HG03457 (cell line): ENCODE results near the gene SERPINB7.

ENCODE experiments used
- ATAC-seq: cut with Tn5 transposase; IDR thresholded peaks from one replicate; pipeline ENCODE4 v1.9.1; 2021; ENCODE audit warnings: moderate number of reproducible peaks; ENCODE audit not compliant: unreplicated experiment

SERPINB7 gene

DNA sequence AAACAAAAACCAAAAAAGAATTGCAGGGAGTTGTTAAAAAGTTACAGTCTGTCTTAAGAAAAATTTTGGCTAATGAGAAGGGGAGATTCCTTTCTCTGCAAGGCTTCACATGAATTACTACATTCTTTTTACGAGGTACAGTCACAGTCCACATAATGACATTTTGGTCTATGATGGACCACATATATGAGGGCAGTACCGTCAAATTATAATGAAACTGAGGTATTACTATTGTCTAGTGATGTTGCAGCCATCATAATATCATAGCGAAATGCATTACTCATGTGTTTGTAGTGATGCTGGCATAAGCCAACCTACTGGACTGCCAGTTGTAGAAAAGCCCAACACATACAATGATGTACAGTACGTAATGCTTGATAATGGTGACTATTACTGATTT is 12.5 kb downstream of the SERPINB7 start:
- no peak for ATAC-seq

DNA sequence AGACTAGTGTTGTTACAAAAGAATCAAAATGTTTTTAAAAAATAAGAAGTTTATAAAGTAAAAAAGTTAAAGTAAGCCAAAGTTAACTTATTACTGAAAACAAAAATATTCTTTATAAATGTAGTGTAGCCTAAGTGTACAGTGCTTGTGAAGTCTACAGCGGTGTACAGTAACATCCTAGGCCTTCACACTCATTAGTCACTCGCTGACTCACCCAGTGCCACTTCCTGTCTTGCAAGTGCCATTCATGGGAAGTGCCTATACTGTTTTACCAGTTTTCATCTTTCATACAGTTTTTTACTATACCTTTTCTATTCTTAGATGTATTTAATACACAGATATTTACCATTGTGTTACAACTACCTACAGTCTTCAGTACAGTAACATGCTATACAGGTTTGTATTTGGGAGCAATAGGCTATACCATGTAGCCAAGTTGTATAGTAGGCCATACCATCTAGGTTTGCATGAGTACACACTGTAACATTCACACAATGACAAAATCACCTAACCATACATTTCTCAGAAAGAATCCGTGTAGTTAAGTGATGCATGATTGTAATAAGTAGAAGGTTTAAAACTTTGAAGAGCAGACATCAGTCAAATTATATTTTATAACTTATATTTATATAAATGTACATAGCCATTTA is 13.4 kb downstream of the SERPINB7 start:
- ATAC-seq = no peak

DNA sequence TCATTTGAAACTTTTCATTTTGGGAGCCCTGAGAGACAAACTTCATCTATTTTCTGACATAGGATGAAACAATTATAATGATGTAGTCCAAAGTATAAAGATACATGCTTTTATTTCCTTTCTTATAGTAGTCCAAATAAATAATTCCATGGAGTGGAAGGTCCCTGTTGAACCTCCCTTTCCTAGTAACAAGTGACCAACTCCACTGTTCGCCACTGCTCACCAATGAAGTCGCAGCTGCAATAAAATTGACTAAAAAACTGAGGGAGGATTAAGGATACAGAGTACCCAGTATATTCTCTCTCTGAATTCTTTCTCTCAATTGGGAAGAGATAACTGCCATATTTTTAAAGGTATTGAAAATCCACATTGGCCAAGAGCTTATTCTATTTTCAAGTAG is 14.1 kb downstream of the SERPINB7 start:
- ATAC-seq = no peak

- ATAC-seq = no peak
Observed at GRCh38 chr18:63795606-63796005, 20.4 kb downstream of the SERPINB7 start.

DNA sequence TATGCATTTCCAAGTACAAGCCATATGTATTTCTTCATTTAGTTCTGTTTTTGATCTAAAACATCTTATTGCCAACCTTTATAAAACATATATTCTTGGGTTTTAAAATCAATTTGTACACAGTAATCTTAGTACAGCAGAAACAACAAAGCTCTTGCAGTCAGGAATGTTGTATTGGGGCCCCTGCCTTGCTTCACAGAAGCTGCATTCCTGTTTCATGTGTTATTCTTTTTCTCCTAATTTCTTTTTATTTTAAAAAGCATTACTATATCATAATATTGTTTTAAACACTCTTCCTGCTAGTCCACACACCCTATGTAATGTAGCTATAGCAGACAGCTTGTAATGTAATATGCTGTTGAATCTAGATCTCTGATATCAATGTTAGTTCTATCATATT is 24.0 kb downstream of the SERPINB7 start:
- ATAC-seq = no peak

DNA sequence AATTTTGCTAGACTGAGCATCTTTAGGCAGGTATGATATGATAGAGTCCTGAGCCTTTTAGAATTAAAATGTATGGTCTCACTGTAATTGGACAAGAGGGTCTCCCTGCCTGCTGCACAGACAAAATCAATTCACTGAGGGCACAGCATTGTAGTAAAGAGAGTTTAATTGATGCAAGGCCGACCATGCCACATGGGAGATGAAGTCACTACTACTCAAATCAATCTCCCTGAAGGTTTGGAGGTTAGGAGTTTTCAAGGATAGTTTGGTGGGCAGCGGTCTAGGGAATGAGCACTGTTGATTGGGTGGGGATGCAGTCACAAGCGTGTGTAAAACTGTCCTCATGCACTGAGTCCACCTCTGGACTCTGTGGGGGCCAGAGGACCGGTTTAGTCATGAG is 26.1 kb downstream of the SERPINB7 start:
- ATAC-seq = no peak

DNA sequence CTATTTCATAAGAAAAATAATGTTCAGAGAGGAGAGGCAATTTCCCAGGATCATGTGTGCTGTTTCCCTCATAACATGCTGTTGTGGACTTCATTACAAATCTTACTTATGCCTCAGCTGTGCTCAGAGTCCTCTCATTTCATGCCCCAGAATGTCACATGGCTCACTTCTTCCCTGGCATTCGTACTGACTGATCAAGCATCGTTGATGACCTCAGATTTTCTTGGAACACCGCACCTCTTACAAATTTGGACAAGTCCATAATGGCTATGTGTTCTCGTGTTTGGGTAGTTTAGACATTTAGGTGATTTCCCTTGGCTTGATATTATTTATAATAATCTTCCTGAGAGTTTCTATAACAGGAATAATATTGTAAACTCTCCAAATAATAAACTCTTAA is 32.9 kb downstream of the SERPINB7 start:
- ATAC-seq = no peak

- ATAC-seq = no peak
Observed at GRCh38 chr18:63817441-63818051, 42.3 kb downstream of the SERPINB7 start.

DNA sequence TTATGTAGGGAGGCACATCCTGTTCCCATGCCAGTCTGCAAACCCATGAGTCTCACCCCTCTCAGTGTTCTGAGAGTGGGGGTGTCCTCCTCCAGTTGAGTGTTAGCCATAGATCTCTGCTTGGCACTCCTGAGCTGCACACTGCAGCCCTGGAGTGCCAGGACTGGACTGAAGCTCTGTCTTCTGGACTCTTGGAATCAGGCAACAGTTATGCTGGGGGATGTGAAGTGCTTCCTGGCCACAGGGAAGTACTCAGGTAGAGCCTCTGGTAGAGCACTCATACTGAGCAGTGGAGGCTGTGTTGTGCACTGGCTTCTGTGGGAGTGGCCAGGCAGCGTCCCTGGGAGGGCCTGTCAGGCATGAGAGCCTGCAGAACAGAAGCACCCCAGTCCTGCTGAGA is 43.0 kb downstream of the SERPINB7 start:
- no peak for ATAC-seq

DNA sequence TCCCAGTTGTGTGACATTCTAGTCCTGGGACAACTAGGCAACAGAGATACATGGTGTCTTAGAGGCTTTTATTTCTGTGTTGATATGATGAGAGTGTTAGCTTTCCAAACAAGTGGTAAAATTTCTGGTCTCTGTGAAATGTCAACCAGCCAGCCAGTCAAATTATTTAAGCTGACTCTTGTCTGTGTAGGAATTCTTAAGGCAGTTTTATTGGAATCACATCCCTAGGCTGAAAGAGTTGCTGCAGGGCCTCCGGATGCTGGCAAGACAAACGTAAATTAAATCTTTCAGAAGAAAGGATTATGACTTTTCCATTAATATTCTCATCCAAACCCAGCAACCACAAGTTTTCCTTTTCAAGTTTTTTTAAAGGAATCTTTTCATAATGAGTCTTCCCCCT is 44.6 kb downstream of the SERPINB7 start:
- ATAC-seq = no peak

DNA sequence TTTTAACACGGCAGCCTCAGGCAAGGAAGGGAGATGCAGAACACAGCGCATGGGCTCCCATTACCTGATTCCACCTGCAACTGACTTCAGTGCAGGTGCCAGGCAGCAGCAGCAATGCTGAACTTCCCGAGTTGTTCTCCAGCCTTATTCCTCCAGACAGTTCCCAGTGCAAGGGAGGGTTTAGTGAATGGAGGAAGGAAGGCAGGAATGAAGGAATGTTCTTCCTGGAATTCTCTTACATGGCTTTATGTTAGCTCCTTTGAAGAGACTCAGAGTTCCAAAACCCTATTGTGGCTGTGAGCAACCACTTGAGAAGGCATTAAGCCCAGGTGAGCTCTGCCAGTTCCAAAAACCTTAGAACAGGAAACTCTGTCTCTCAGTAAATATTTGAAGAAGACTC is 45.5 kb downstream of the SERPINB7 start:
- ATAC-seq = no peak

- ATAC-seq = no peak
Observed at GRCh38 chr18:63823516-63824219, 48.5 kb downstream of the SERPINB7 start.

GRCh38 chr18:63824220-63824525 is 49.0 kb downstream of the SERPINB7 start:
- no peak for ATAC-seq

- no peak for ATAC-seq
Observed at GRCh38 chr18:63828120-63828519, 52.9 kb downstream of the SERPINB7 start.

GRCh38 chr18:63828656-63829055 is 53.4 kb downstream of the SERPINB7 start:
- ATAC-seq = no peak

DNA sequence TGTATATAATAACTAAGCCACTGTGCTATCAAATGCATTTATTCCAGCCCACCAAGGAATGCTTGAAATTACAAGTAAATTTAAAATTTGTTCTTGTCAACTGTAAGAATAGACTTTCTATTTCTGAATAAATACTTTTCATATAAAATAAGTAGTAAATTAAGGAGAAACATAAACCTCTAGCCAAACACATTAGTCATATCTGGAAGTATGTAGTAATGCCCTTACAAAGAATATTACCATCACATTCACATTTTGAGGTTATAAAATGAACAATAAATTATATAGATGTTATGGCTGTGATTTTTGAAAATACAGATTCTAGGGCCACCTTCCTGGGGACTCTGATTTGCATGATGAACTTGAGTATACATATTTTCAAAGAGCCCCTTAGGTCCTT is 54.7 kb downstream of the SERPINB7 start:
- no peak for ATAC-seq

DNA sequence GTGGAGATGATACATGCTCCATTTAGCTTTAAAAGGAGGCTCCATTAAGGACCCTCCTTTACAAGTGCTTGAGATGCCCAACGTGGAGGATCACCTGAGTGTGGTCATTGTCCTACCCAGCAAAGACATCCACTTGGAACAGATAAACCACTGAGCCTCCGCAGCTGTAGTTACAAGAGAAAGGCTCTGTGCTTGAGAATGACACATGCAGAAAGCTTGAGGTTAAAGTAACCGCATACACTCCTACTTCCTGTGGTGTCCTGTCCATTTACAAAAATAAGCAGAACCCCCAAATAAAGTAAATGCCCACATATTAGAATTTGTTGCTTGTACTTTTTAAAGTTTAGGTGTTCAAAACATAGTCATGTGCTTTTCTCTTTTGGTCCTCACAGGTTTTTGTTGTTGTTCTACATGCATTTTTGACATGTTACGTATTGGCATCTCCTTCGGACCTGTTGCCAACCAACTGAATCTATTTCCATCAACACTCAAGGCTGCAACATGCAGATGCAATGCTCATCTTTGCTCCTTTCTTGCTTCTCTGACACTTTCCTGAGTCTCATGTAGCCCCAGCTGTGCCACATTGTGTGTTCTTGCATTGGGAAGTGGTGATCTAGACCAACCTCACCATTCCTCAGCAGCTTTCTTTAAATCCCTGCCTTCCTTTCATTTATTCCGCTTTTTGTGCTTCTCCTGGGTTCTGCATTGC is 56.0 kb downstream of the SERPINB7 start:
- peak; percentile 94 for ATAC-seq

- peak; percentile 73 for ATAC-seq
Observed at GRCh38 chr18:63832470-63832869, 57.3 kb downstream of the SERPINB7 start.

DNA sequence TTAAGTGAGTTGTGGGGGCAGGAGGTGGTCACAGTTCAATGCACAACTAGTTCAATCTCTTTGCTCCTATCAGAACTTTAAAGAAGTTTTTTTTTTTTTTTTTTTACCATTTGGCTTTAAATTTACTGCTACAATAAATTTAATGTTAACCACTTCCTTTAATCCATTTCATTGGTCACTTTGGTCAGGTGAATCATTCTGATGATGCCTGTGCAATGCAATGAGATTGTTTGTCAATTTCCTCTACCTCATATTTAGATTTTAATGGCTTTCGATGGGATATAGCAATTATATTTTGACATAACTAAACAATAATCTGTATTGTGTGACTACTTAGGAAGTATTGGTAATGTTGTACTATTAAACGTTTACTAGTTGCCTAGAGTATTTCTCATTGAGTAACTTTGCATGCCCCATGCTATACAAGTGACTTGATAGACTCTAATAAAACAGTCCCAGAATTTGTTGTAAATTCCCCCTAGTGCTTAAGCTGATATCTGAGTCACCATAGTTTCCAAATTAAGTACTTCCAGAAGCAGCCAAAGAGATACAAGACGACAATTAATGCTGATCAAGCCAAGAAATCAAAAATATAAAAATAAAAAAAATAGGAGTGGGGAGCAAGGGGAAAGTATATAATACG is 59.4 kb downstream of the SERPINB7 start:
- no peak for ATAC-seq

DNA sequence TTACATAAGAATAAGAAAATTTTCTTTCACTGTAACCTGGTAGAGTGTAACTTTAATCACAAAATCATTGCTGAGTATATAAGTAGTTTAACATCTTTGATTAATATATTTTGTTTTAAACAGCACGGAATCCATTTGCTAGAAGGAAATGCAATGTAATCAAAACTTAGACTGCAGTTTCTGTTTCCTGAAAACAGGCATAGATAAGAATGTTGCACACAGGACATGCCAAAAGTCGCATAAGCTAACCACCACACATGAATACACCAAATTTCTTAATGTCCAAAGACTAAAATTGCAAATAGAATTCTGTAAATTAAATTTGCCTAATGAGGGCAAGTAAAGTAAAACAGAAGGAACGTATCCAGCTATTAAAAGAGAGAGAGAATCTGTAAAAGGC is 61.2 kb downstream of the SERPINB7 start:
- no peak for ATAC-seq

- no peak for ATAC-seq
Observed at GRCh38 chr18:63837590-63837989, 62.4 kb downstream of the SERPINB7 start.
